Measurements from ENCODE around the gene TEF. TPM values are rescaled to one million over a fixed set of nuclear protein-coding genes. Genes with fewer than 3 reads are reported as not detected.
A peak's percentile ranks its signal among the peaks of the same experiment; 100 is the strongest.

TEF gene, protein sequence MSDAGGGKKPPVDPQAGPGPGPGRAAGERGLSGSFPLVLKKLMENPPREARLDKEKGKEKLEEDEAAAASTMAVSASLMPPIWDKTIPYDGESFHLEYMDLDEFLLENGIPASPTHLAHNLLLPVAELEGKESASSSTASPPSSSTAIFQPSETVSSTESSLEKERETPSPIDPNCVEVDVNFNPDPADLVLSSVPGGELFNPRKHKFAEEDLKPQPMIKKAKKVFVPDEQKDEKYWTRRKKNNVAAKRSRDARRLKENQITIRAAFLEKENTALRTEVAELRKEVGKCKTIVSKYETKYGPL
- total RNA-seq (5.0 TPM), polyA plus RNA-seq (5.4 TPM)
- long read RNA-seq, donor 1 = 0 reads
- long read RNA-seq, donor 2, full-length matches to known transcripts = 2 of 2 reads
- long read RNA-seq, donor 2, partial matches to known transcripts = 0 of 2 reads
- long read RNA-seq, donor 2, other reads (novel, unspliced or antisense) = 0 of 2 reads
- long read RNA-seq, donor 3, full-length matches to known transcripts = 2 of 2 reads
- long read RNA-seq, donor 3, partial matches to known transcripts = 0 of 2 reads
- long read RNA-seq, donor 3, other reads (novel, unspliced or antisense) = 0 of 2 reads
- long read RNA-seq, donor 4, full-length matches to known transcripts = 2 of 2 reads
- long read RNA-seq, donor 4, partial matches to known transcripts = 0 of 2 reads
- long read RNA-seq, donor 4, other reads (novel, unspliced or antisense) = 0 of 2 reads
- long read RNA-seq, donor 5, full-length matches to known transcripts = 3 of 3 reads
- long read RNA-seq, donor 5, partial matches to known transcripts = 0 of 3 reads
- long read RNA-seq, donor 5, other reads (novel, unspliced or antisense) = 0 of 3 reads
- long read RNA-seq, donor 6, full-length matches to known transcripts = 1 of 1 reads
- long read RNA-seq, donor 6, partial matches to known transcripts = 0 of 1 reads
- long read RNA-seq, donor 6, other reads (novel, unspliced or antisense) = 0 of 1 reads
- long read RNA-seq, donor 7, full-length matches to known transcripts = 1 of 1 reads
- long read RNA-seq, donor 7, partial matches to known transcripts = 0 of 1 reads
- long read RNA-seq, donor 7, other reads (novel, unspliced or antisense) = 0 of 1 reads
- long read RNA-seq, donor 8, full-length matches to known transcripts = 1 of 1 reads
- long read RNA-seq, donor 8, partial matches to known transcripts = 0 of 1 reads
- long read RNA-seq, donor 8, other reads (novel, unspliced or antisense) = 0 of 1 reads
- long read RNA-seq, donor 9, full-length matches to known transcripts = 1 of 1 reads
- long read RNA-seq, donor 9, partial matches to known transcripts = 0 of 1 reads
- long read RNA-seq, donor 9, other reads (novel, unspliced or antisense) = 0 of 1 reads
- long read RNA-seq, donor 10, partial matches to known transcripts = 7 of 7 reads
- long read RNA-seq, donor 10, other reads (novel, unspliced or antisense) = 0 of 7 reads

- Histone ChIP-seq H3K4me3 (ENCODE audit: low read length in 2 of 2) (peak within 1 kb of the TSS; percentile 66 to 85), H3K4me1 (ENCODE audit: control insufficient read depth in 2 of 2, insufficient read depth in 2 of 2, low read length in 2 of 2) (peaks cover 8 to 16% of the 10 kb centered on the region in 2 donors), H3K9me3 (ENCODE audit: control insufficient read depth in 2 of 2, insufficient read depth in 1 of 2, low read length in 1 of 2) (no peaks in the 10 kb centered on the region), H3K27me3 (ENCODE audit: control insufficient read depth in 2 of 2, insufficient read depth in 1 of 2, low read length in 1 of 2) (peaks cover 0 to 2% of the 10 kb centered on the region in 2 donors), H3K36me3 (ENCODE audit: control insufficient read depth in 2 of 2, insufficient read depth in 2 of 2, low read length in 1 of 2) (no peaks in the 10 kb centered on the region), H3K27ac (ENCODE audit: low read depth in 1 of 2, low read length in 1 of 2) (peak within 1 kb of the TSS; percentile 90 to 93)
- under 1% methylated on average over 82 of the region's 84 CpGs for WGBS
- peak; percentile 84 to 98 (median 95) for DNase-seq (ENCODE audit: low read depth in 6 of 9, low spot score in 9 of 9)
These were observed at the start of gene TEF for GRCh38 chr22:41381329-41382097. TEF (plus strand) TSS chr22:41381942; CDS start chr22:41382045, 103 bp downstream.

DNA sequence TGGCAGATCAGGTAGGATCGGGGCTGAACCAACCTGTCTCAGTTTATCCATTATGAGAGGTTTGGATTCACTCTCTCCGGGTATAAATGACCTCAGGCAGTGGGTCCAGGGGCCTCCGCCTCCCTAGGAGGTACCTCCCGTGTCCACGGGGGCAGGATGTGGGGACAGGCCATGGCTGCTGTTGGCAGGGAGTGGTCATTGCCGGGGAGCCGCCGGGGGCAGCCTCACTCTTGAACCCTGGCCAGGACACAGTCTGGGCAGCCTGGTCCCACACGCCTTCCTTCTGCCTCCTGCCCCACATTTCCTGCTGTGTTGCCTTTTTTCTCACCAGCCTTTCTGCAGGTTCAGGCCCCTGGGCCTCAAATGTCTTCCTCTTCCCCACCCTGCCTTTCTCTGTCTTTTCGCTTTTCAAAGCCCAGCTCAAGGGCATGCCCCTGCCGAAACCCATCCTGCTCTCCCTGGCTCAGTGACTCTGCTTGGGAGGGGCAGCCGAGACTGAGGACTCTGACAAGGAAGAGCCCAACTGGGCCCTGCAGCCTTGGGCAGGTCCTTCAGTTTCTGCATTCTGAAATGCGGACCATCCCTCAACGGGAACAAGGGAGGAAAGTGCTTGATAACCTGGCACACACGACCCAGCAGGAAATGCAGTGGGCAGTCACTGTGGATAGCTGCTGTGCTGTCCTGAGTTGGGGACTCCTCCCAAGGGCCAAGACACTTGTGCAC is 49.4 kb upstream of the TEF start:
- Histone ChIP-seq H3K27ac (ENCODE audit: low read depth in 1 of 2, low read length in 1 of 2) (no peak overlapping the region), H3K9me3 (ENCODE audit: control insufficient read depth in 2 of 2, insufficient read depth in 1 of 2, low read length in 1 of 2) (no peaks in the 10 kb centered on the region), H3K4me3 (ENCODE audit: low read length in 2 of 2) (no peak overlapping the region), H3K4me1 (ENCODE audit: control insufficient read depth in 2 of 2, insufficient read depth in 2 of 2, low read length in 2 of 2) (peaks cover 0 to 4% of the 10 kb centered on the region in 2 donors), H3K36me3 (ENCODE audit: control insufficient read depth in 2 of 2, insufficient read depth in 2 of 2, low read length in 1 of 2) (peaks cover 60 to 68% of the 10 kb centered on the region in 2 donors), H3K27me3 (ENCODE audit: control insufficient read depth in 2 of 2, insufficient read depth in 1 of 2, low read length in 1 of 2) (no peaks in the 10 kb centered on the region)
- DNase-seq (ENCODE audit: low read depth in 6 of 9, low spot score in 9 of 9) = no peak
- WGBS = 98% methylated on average over 15 of the region's 15 CpGs

DNA sequence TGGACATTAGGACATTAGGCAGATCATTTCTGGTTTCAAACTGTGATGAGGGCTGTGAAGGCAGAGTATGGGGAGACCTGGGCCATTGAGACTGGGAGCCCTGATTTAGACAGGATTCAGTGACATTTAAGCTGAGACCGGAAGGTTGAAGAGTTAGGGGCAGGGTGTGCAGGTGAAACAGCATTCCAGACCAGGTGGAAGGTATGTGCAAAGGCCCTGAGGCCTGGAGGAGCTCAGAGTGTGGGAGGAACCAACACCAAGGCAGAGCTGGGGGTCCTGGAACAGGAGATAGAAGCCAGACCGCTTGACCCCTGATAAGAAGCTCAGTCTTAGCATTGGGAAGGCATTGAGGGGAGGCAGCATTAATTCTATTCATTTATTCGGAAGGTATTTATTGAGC is 47.9 kb upstream of the TEF start:
- Histone ChIP-seq H3K27ac (ENCODE audit: low read depth in 1 of 2, low read length in 1 of 2) (no peak overlapping the region), H3K27me3 (ENCODE audit: control insufficient read depth in 2 of 2, insufficient read depth in 1 of 2, low read length in 1 of 2) (no peaks in the 10 kb centered on the region), H3K9me3 (ENCODE audit: control insufficient read depth in 2 of 2, insufficient read depth in 1 of 2, low read length in 1 of 2) (no peaks in the 10 kb centered on the region), H3K4me3 (ENCODE audit: low read length in 2 of 2) (no peak overlapping the region), H3K36me3 (ENCODE audit: control insufficient read depth in 2 of 2, insufficient read depth in 2 of 2, low read length in 1 of 2) (peaks cover 52 to 56% of the 10 kb centered on the region in 2 donors), H3K4me1 (ENCODE audit: control insufficient read depth in 2 of 2, insufficient read depth in 2 of 2, low read length in 2 of 2) (peaks cover 0 to 7% of the 10 kb centered on the region in 2 donors)
- WGBS = 100% methylated on average over 3 of the region's 3 CpGs
- no peak for DNase-seq (ENCODE audit: low read depth in 6 of 9, low spot score in 9 of 9)

DNA sequence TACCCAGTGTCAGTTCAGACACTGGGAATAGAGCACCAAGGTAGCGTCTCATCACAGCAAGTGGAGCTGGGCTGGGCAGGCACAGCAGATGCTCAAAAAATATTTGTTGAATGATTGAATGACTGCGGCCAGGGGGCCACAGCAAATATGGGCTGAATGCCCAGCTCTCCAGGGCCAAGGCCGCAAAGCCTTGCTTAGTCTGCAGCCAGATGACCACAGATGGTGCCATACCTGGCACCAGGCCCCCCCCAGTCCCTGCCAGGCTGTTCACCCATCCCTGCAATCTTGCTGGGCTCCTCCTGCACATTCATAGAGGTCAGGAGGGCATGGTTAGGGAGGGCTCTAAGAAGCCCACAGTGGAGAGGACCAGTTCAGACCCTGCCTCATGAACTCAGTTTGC is 47.5 kb upstream of the TEF start:
- Histone ChIP-seq H3K36me3 (ENCODE audit: control insufficient read depth in 2 of 2, insufficient read depth in 2 of 2, low read length in 1 of 2) (peaks cover 55 to 59% of the 10 kb centered on the region in 2 donors), H3K9me3 (ENCODE audit: control insufficient read depth in 2 of 2, insufficient read depth in 1 of 2, low read length in 1 of 2) (no peaks in the 10 kb centered on the region), H3K27ac (ENCODE audit: low read depth in 1 of 2, low read length in 1 of 2) (no peak overlapping the region), H3K27me3 (ENCODE audit: control insufficient read depth in 2 of 2, insufficient read depth in 1 of 2, low read length in 1 of 2) (no peaks in the 10 kb centered on the region), H3K4me3 (ENCODE audit: low read length in 2 of 2) (no peak overlapping the region), H3K4me1 (ENCODE audit: control insufficient read depth in 2 of 2, insufficient read depth in 2 of 2, low read length in 2 of 2) (peaks cover 0 to 7% of the 10 kb centered on the region in 2 donors)
- 98% methylated on average over 3 of the region's 3 CpGs for WGBS
- DNase-seq (ENCODE audit: low read depth in 6 of 9, low spot score in 9 of 9) = no peak

DNA sequence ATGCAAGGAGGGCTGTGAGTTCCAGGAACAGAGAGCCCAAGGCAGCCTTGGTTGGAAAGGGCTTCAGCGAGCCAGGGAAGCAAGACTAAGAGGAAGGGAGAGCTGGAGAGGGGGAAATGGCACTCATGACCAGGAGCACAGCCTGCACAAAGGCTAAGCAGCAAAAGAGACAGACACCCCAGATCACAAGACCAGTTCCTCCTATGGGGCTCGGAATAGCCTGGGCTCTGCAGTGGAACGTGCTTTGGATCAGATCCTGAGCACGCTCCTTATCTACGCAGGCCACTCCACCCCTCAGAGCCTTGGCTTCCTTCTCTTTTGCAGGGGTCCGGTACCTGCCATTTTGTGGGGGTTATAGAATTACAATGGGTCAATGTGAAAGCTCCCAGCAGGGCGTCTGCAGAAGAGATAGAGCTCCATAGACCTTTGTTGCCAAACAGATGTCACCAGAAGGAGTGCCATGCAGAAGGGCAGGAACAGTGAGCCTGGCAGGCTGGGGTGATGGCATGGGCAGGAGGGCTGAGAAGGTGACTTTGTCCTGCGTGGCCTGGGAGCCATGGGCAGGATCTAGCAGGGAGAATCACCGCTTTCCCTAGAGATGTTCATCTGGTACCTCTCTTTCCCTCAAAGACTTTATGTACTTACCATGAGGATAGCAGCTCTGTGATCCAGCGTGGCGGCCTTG is 46.6 kb upstream of the TEF start:
- no peak for DNase-seq (ENCODE audit: low read depth in 6 of 9, low spot score in 9 of 9)
- peaks cover 0 to 7% of the 10 kb centered on the region in 2 donors for H3K4me1 ChIP-seq (ENCODE audit: control insufficient read depth in 2 of 2, insufficient read depth in 2 of 2, low read length in 2 of 2)
- no peaks in the 10 kb centered on the region for H3K9me3 ChIP-seq (ENCODE audit: control insufficient read depth in 2 of 2, insufficient read depth in 1 of 2, low read length in 1 of 2)
- no peaks in the 10 kb centered on the region for H3K27me3 ChIP-seq (ENCODE audit: control insufficient read depth in 2 of 2, insufficient read depth in 1 of 2, low read length in 1 of 2)
- H3K36me3 ChIP-seq (ENCODE audit: control insufficient read depth in 2 of 2, insufficient read depth in 2 of 2, low read length in 1 of 2) = peaks cover 56 to 59% of the 10 kb centered on the region in 2 donors
- no peak overlapping the region for H3K27ac ChIP-seq (ENCODE audit: low read depth in 1 of 2, low read length in 1 of 2)
- no peak overlapping the region for H3K4me3 ChIP-seq (ENCODE audit: low read length in 2 of 2)
- 98% methylated on average over 11 of the region's 11 CpGs for WGBS

GRCh38 chr22:41338614-41339212 is 43.0 kb upstream of the TEF start:
- Histone ChIP-seq H3K4me3 (ENCODE audit: low read length in 2 of 2) (no peak overlapping the region), H3K27ac (ENCODE audit: low read depth in 1 of 2, low read length in 1 of 2) (no peak overlapping the region), H3K36me3 (ENCODE audit: control insufficient read depth in 2 of 2, insufficient read depth in 2 of 2, low read length in 1 of 2) (peaks cover 59% of the 10 kb centered on the region in 2 donors), H3K9me3 (ENCODE audit: control insufficient read depth in 2 of 2, insufficient read depth in 1 of 2, low read length in 1 of 2) (no peaks in the 10 kb centered on the region), H3K27me3 (ENCODE audit: control insufficient read depth in 2 of 2, insufficient read depth in 1 of 2, low read length in 1 of 2) (no peaks in the 10 kb centered on the region), H3K4me1 (ENCODE audit: control insufficient read depth in 2 of 2, insufficient read depth in 2 of 2, low read length in 2 of 2) (peaks cover 0 to 7% of the 10 kb centered on the region in 2 donors)
- no peak for DNase-seq (ENCODE audit: low read depth in 6 of 9, low spot score in 9 of 9)
- 96% methylated on average over 14 of the region's 14 CpGs for WGBS

- 95% methylated on average over 18 of the region's 18 CpGs for WGBS
- peaks cover 57 to 58% of the 10 kb centered on the region in 2 donors for H3K36me3 ChIP-seq (ENCODE audit: control insufficient read depth in 2 of 2, insufficient read depth in 2 of 2, low read length in 1 of 2)
- H3K4me3 ChIP-seq (ENCODE audit: low read length in 2 of 2) = no peak overlapping the region
- peaks cover 0 to 7% of the 10 kb centered on the region in 2 donors for H3K4me1 ChIP-seq (ENCODE audit: control insufficient read depth in 2 of 2, insufficient read depth in 2 of 2, low read length in 2 of 2)
- no peaks in the 10 kb centered on the region for H3K27me3 ChIP-seq (ENCODE audit: control insufficient read depth in 2 of 2, insufficient read depth in 1 of 2, low read length in 1 of 2)
- no peak for DNase-seq (ENCODE audit: low read depth in 6 of 9, low spot score in 9 of 9)
- no peaks in the 10 kb centered on the region for H3K9me3 ChIP-seq (ENCODE audit: control insufficient read depth in 2 of 2, insufficient read depth in 1 of 2, low read length in 1 of 2)
- no peak overlapping the region for H3K27ac ChIP-seq (ENCODE audit: low read depth in 1 of 2, low read length in 1 of 2)
These were observed 41.9 kb upstream of the TEF start for GRCh38 chr22:41339823-41340222.
